Kidney (tissue), 14 donors: ENCODE results near the gene HNRNPF. TPM values are rescaled to one million over a fixed set of nuclear protein-coding genes. Genes with fewer than 3 reads are reported as not detected.

ENCODE experiments used
- DNase-seq, 5 donors: peaks; one replicate each; pipeline ENCODE4 v3.0.0-alpha.2; 2013 to 2020
- FAIRE-seq: peaks from 2 replicates; lab custom pipeline; 2012; peaks lifted over from hg19 to GRCh38; lab: Jason Lieb, UNC
- H3K27ac ChIP-seq, 2 donors: one replicate each; pipeline ENCODE4 v1.7.0; 2013; ENCODE audit warnings: low read depth in 2 of 2, low read length in 2 of 2, inconsistent platforms in 1 of 2
- H3K27me3 ChIP-seq: one replicate; pipeline ENCODE4 v1.7.1; 2013; ENCODE audit warnings: low read length, inconsistent platforms; ENCODE audit not compliant: control insufficient read depth, insufficient read depth
- H3K36me3 ChIP-seq, 3 donors: one replicate each; pipeline versions ENCODE4 v1.7.0 to v1.7.1; 2013; ENCODE audit warnings: low read length in 3 of 3, control low read depth in 1 of 3, inconsistent platforms in 1 of 3; ENCODE audit not compliant: insufficient read depth in 3 of 3, control insufficient read depth in 2 of 3
- H3K4me1 ChIP-seq, 3 donors: one replicate each; pipeline versions ENCODE4 v1.7.0 to v1.7.1; 2013; ENCODE audit warnings: low read length in 3 of 3, inconsistent platforms in 1 of 3, low read depth in 1 of 3; ENCODE audit not compliant: control insufficient read depth in 2 of 3, insufficient read depth in 2 of 3
- H3K4me3 ChIP-seq, 3 donors: one replicate each; pipeline versions ENCODE4 v1.7.0 to v1.8.1; 2013; ENCODE audit warnings: low read length in 3 of 3, control low read depth in 1 of 3, inconsistent platforms in 1 of 3
- H3K9ac ChIP-seq, 3 donors: one replicate each; pipeline versions ENCODE4 v1.7.0 to v1.7.1; 2013; ENCODE audit warnings: low read length in 3 of 3, control low read depth in 1 of 3, inconsistent platforms in 1 of 3
- H3K9me3 ChIP-seq, 3 donors: one replicate each; pipeline versions ENCODE4 v1.7.0 to v1.7.1; 2013; ENCODE audit warnings: low read length in 3 of 3, control low read depth in 1 of 3, inconsistent platforms in 1 of 3; ENCODE audit not compliant: control insufficient read depth in 2 of 3, insufficient read depth in 1 of 3
- intact Hi-C: fragments of 100-400 bp; cut with DNase I; formaldehyde crosslinking; loops from one replicate; pipeline ENCODE4 v1.11.1; 2022
- polyA plus RNA-seq: library from polyadenylated mRNA; stranded (reverse); fragments of 350-450 nt; fragmentation: Illumina TruSeq; extraction: RNeasy Lipid Tissue Mini Kit (QIAGEN cat#74804); gene quantifications from one replicate; pipeline ENCODE4 v1.2.3, GENCODE V29; 2014; ENCODE audit warnings: low read depth, low replicate concordance; ENCODE audit not compliant: insufficient read depth
- total RNA-seq: library from RNA; stranded (reverse); fragmentation: NEBNext Ultra II Directional; extraction: Animal tissue kit (Norgen Biotek cat#: 25700); gene quantifications from one replicate; pipeline ENCODE4 v1.2.1, GENCODE V29; 2021
- TF ChIP-seq, protein P1 (sequence below): IDR thresholded peaks from 3 replicates; pipeline ENCODE4 v1.5.1; 2012; ENCODE audit warnings: mild to moderate bottlenecking, moderate library complexity, borderline replicate concordance; ENCODE audit not compliant: insufficient read depth; ENCODE audit errors: extremely low read depth
- donor health status: control.
- donor health status: control.
- donor health status: control.
- donor health status: control.
- donor health status: control.
- donor health status: DM: yes; HTN: yes; CAD: no.
- donor health status: Normal renal cell carcinoma (clear cell type).

Gene HNRNPF
- total and polyA plus RNA-seq, 2 donors from 2014 or later: 74.0 to 190 TPM

- no peak for FAIRE-seq
- peak in 1 of 5 donors; percentile 40 for DNase-seq
Observed at GRCh38 chr10:43376046-43376635, 32.8 kb downstream of the HNRNPF start.

GRCh38 chr10:43375401-43376020 lies 33.5 kb downstream of the HNRNPF start:
- no peaks in the 10 kb centered on the region for H3K36me3 ChIP-seq
- TF ChIP-seq, protein P1, sequence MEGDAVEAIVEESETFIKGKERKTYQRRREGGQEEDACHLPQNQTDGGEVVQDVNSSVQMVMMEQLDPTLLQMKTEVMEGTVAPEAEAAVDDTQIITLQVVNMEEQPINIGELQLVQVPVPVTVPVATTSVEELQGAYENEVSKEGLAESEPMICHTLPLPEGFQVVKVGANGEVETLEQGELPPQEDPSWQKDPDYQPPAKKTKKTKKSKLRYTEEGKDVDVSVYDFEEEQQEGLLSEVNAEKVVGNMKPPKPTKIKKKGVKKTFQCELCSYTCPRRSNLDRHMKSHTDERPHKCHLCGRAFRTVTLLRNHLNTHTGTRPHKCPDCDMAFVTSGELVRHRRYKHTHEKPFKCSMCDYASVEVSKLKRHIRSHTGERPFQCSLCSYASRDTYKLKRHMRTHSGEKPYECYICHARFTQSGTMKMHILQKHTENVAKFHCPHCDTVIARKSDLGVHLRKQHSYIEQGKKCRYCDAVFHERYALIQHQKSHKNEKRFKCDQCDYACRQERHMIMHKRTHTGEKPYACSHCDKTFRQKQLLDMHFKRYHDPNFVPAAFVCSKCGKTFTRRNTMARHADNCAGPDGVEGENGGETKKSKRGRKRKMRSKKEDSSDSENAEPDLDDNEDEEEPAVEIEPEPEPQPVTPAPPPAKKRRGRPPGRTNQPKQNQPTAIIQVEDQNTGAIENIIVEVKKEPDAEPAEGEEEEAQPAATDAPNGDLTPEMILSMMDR: no peak
- intact Hi-C loops: no loop called here

More at GRCh38 chr10:43376046-43376635, 32.8 kb downstream of the HNRNPF start:
- Histone ChIP-seq H3K27me3 (no peaks in the 10 kb centered on the region), H3K4me3 (no peak overlapping the region), H3K36me3 (no peaks in the 10 kb centered on the region), H3K27ac (no peak overlapping the region), H3K4me1 (no peaks in the 10 kb centered on the region), H3K9ac (no peak overlapping the region), H3K9me3 (no peaks in the 10 kb centered on the region)
- TF ChIP-seq, protein P1: no peak
- intact Hi-C loops: no loop called here

DNA sequence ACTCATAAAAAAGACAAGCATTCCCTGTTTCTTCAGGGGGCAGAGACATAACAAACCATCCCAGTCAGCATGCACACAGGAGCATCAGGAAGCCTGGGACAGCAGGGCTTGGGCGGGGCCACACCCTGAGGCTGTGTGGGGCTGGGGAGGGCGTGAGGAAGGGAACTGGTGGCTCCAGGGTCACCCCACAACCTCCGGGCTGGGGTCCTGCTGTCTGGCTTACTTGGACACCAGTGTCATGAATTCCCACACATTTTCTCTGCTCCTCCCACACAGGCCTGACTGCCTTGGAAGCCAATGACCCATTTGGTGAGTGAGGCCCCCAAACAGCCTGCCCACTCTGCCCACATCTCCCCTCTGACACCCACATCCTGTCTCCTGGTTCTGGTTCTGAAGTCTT lies 34.8 kb downstream of the HNRNPF start:
- Histone ChIP-seq H3K9ac (no peak overlapping the region), H3K4me3 (peak overlapping the region in 1 of 3 donors; percentile 9), H3K4me1 (no peaks in the 10 kb centered on the region), H3K36me3 (no peaks in the 10 kb centered on the region), H3K27ac (no peak overlapping the region), H3K27me3 (no peaks in the 10 kb centered on the region), H3K9me3 (no peaks in the 10 kb centered on the region)
- FAIRE-seq: no peak
- TF ChIP-seq, protein P1: no peak
- intact Hi-C loops: no loop called here
- peak in 1 of 5 donors; percentile 45 for DNase-seq

More at GRCh38 chr10:43375401-43376020, 33.5 kb downstream of the HNRNPF start:
- no peaks in the 10 kb centered on the region for H3K4me1 ChIP-seq
- H3K9ac ChIP-seq: no peak overlapping the region
- H3K4me3 ChIP-seq: no peak overlapping the region
- DNase-seq: peak in 1 of 5 donors; percentile 76
- no peaks in the 10 kb centered on the region for H3K27me3 ChIP-seq
- H3K9me3 ChIP-seq: no peaks in the 10 kb centered on the region
- no peak for FAIRE-seq
- H3K27ac ChIP-seq: no peak overlapping the region
